Measurements from ENCODE around the gene MYO16. TPM values are rescaled to one million over a fixed set of nuclear protein-coding genes. Genes with fewer than 3 reads are reported as not detected.

The MYO16 gene
- total RNA-seq, 1 donor = not detected

GRCh38 chr13:109220631-109221030 is 591.2 kb downstream of the MYO16 start:
- H3K27me3 ChIP-seq (ENCODE audit: insufficient read depth, low read length) = no peaks in the 10 kb centered on the region
- no peak overlapping the region for H3K4me2 ChIP-seq (ENCODE audit: insufficient read depth, low read length)
- no peaks in the 10 kb centered on the region for H3K36me3 ChIP-seq (ENCODE audit: insufficient read depth, low read length)
- no peak for DNase-seq (ENCODE audit: insufficient read length, low spot score, missing footprints)
- no peaks in the 10 kb centered on the region for H4K20me1 ChIP-seq (ENCODE audit: insufficient read depth, low read length)
- H2AFZ ChIP-seq (ENCODE audit: low read length) = no peak overlapping the region
- H3K27ac ChIP-seq (ENCODE audit: low read depth, low read length) = no peak overlapping the region
- no peak overlapping the region for H3K4me3 ChIP-seq (ENCODE audit: insufficient read depth, low read length)
- H3K9me3 ChIP-seq (ENCODE audit: low read depth, low read length) = no peaks in the 10 kb centered on the region
- no peak for TF ChIP-seq CTCF (IDR thresholded peaks at IDR 0.05; ENCODE audit: extremely low read depth, low read depth, low read length)
- H3K4me1 ChIP-seq (ENCODE audit: insufficient read depth, low read length) = no peaks in the 10 kb centered on the region
- no peaks in the 10 kb centered on the region for H3K79me2 ChIP-seq (ENCODE audit: insufficient read depth, low read length)

- no peak for TF ChIP-seq CTCF (IDR thresholded peaks at IDR 0.05; ENCODE audit: extremely low read depth, low read depth, low read length)
- Histone ChIP-seq H3K9me3 (ENCODE audit: low read depth, low read length) (no peaks in the 10 kb centered on the region), H3K27ac (ENCODE audit: low read depth, low read length) (no peak overlapping the region), H3K79me2 (ENCODE audit: insufficient read depth, low read length) (no peaks in the 10 kb centered on the region), H3K4me2 (ENCODE audit: insufficient read depth, low read length) (no peak overlapping the region), H3K4me3 (ENCODE audit: insufficient read depth, low read length) (no peak overlapping the region), H3K27me3 (ENCODE audit: insufficient read depth, low read length) (no peaks in the 10 kb centered on the region), H3K4me1 (ENCODE audit: insufficient read depth, low read length) (no peaks in the 10 kb centered on the region), H3K36me3 (ENCODE audit: insufficient read depth, low read length) (no peaks in the 10 kb centered on the region), H2AFZ (ENCODE audit: low read length) (no peak overlapping the region), H4K20me1 (ENCODE audit: insufficient read depth, low read length) (no peaks in the 10 kb centered on the region)
- DNase-seq (ENCODE audit: insufficient read length, low spot score, missing footprints) = no peak
These were observed 594.6 kb downstream of the MYO16 start for GRCh38 chr13:109224033-109224432.

GRCh38 chr13:109226631-109227030 is 597.2 kb downstream of the MYO16 start:
- no peaks in the 10 kb centered on the region for H3K27me3 ChIP-seq (ENCODE audit: insufficient read depth, low read length)
- H3K36me3 ChIP-seq (ENCODE audit: insufficient read depth, low read length) = no peaks in the 10 kb centered on the region
- no peaks in the 10 kb centered on the region for H3K9me3 ChIP-seq (ENCODE audit: low read depth, low read length)
- no peak for DNase-seq (ENCODE audit: insufficient read length, low spot score, missing footprints)
- no peak for TF ChIP-seq CTCF (IDR thresholded peaks at IDR 0.05; ENCODE audit: extremely low read depth, low read depth, low read length)
- H3K4me3 ChIP-seq (ENCODE audit: insufficient read depth, low read length) = no peak overlapping the region
- no peak overlapping the region for H2AFZ ChIP-seq (ENCODE audit: low read length)
- no peak overlapping the region for H3K4me2 ChIP-seq (ENCODE audit: insufficient read depth, low read length)
- H3K27ac ChIP-seq (ENCODE audit: low read depth, low read length) = no peak overlapping the region
- no peaks in the 10 kb centered on the region for H3K4me1 ChIP-seq (ENCODE audit: insufficient read depth, low read length)
- no peaks in the 10 kb centered on the region for H4K20me1 ChIP-seq (ENCODE audit: insufficient read depth, low read length)
- no peaks in the 10 kb centered on the region for H3K79me2 ChIP-seq (ENCODE audit: insufficient read depth, low read length)

- no peak for TF ChIP-seq CTCF (IDR thresholded peaks at IDR 0.05; ENCODE audit: extremely low read depth, low read depth, low read length)
- Histone ChIP-seq H3K4me2 (ENCODE audit: insufficient read depth, low read length) (no peak overlapping the region), H3K4me3 (ENCODE audit: insufficient read depth, low read length) (no peak overlapping the region), H3K4me1 (ENCODE audit: insufficient read depth, low read length) (no peaks in the 10 kb centered on the region), H4K20me1 (ENCODE audit: insufficient read depth, low read length) (no peaks in the 10 kb centered on the region), H2AFZ (ENCODE audit: low read length) (no peak overlapping the region), H3K9me3 (ENCODE audit: low read depth, low read length) (no peaks in the 10 kb centered on the region), H3K27me3 (ENCODE audit: insufficient read depth, low read length) (no peaks in the 10 kb centered on the region), H3K27ac (ENCODE audit: low read depth, low read length) (no peak overlapping the region), H3K79me2 (ENCODE audit: insufficient read depth, low read length) (no peaks in the 10 kb centered on the region), H3K36me3 (ENCODE audit: insufficient read depth, low read length) (no peaks in the 10 kb centered on the region)
- no peak for DNase-seq (ENCODE audit: insufficient read length, low spot score, missing footprints)
These were observed 598.0 kb downstream of the MYO16 start for GRCh38 chr13:109227344-109227940.

All from osteoblast (primary cell).